GM12878 (cell line): Measurements from ENCODE around the gene ATOSB. TPM values are rescaled to one million over a fixed set of nuclear protein-coding genes. Genes with fewer than 3 reads are reported as not detected.

ENCODE experiments used
- ATAC-seq: fragments of 200-7000 bp; cut with Tn5 transposase; 3 replicates; pipeline ENCODE4 v1.9.1; 2020; ENCODE audit warnings: mild to moderate bottlenecking, moderate library complexity
- BruUV-seq: library from RNA; stranded (reverse); fragments of 400-500 nt; replicated peaks from 2 replicates; lab custom pipeline; 2021; lab: Mats Ljungman, UMichigan
- CTCF ChIA-PET: fragments of 300-600 bp; sonication (Branson Sonifier 250); formaldehyde crosslinking; extraction: SDS; loops from one replicate; lab custom pipeline; 2021; ENCODE audit warnings: inconsistent platforms; lab: Yijun Ruan, JAX
- POLR2A ChIA-PET: fragments of 350-600 bp; formaldehyde crosslinking; extraction: SDS; loops from one replicate; lab custom pipeline; 2021; ENCODE audit warnings: inconsistent platforms; lab: Charles Lee
- RAD21 ChIA-PET: fragments of 300-600 bp; sonication (Branson Sonifier 250); formaldehyde crosslinking; loops from one replicate; lab custom pipeline; 2023; ENCODE audit warnings: antibody characterized with exemption; ENCODE audit not compliant: unreplicated experiment; lab: Charles Lee
- SMC1A ChIA-PET: fragments of 300-600 bp; sonication (Branson Sonifier 250); formaldehyde crosslinking; loops from one replicate; lab custom pipeline; 2023; ENCODE audit not compliant: unreplicated experiment, uncharacterized antibody; lab: Charles Lee
- DNase-seq: peaks from one replicate; pipeline ENCODE4 v3.0.0-alpha.2; 2011; ENCODE audit warnings: low read depth, low spot score
- FAIRE-seq: peaks from 3 replicates; lab custom pipeline; 2011; peaks lifted over from hg19 to GRCh38; lab: Jason Lieb, UNC
- H2AFZ ChIP-seq: 2 replicates; pipeline ENCODE4 v1.6.0; 2011; ENCODE audit warnings: low read depth, low read length, control low read depth; ENCODE audit not compliant: control insufficient read depth
- H3K27ac ChIP-seq: 2 replicates; pipeline ENCODE4 v1.5.1; 2011; ENCODE audit warnings: control low read depth; ENCODE audit not compliant: control insufficient read depth, insufficient read depth
- H3K27me3 ChIP-seq, 2 experiments: replicated peaks in 1 of 2; 2 replicates each; pipeline versions ENCODE4 v1.6.0 to v1.6.1; 2011; ENCODE audit warnings: low read length in 1 of 2; ENCODE audit not compliant: control insufficient read depth in 2 of 2, insufficient read depth in 2 of 2
- H3K36me3 ChIP-seq, 2 experiments: 2 replicates each; pipeline ENCODE4 v1.5.1; 2011; ENCODE audit warnings: low read length in 1 of 2; ENCODE audit not compliant: control insufficient read depth in 2 of 2, insufficient read depth in 2 of 2
- H3K4me1 ChIP-seq: 2 replicates; pipeline ENCODE4 v1.6.1; 2011; ENCODE audit warnings: mild to moderate bottlenecking, low read length, moderate library complexity, mixed read lengths; ENCODE audit not compliant: control insufficient read depth, insufficient read depth
- H3K4me2 ChIP-seq: 2 replicates; pipeline ENCODE4 v1.6.0; 2011; ENCODE audit warnings: control low read depth; ENCODE audit not compliant: control insufficient read depth, insufficient read depth
- H3K4me3 ChIP-seq: fragments of 200-600 bp; sonication (generic); 2 replicates; pipeline ENCODE4 v1.5.1; 2016
- H3K79me2 ChIP-seq: 2 replicates; pipeline ENCODE4 v1.6.0; 2011; ENCODE audit warnings: low read length; ENCODE audit not compliant: control insufficient read depth, insufficient read depth
- H3K9ac ChIP-seq: 2 replicates; pipeline ENCODE4 v1.8.0; 2011; ENCODE audit warnings: low read length, control low read depth, mixed read lengths; ENCODE audit not compliant: control insufficient read depth, insufficient read depth
- H3K9me3 ChIP-seq: replicated peaks from 3 replicates; pipeline ENCODE4 v1.5.1; 2011; ENCODE audit warnings: mild to moderate bottlenecking, low read length; ENCODE audit not compliant: control insufficient read depth, insufficient read depth
- H4K20me1 ChIP-seq: 2 replicates; pipeline ENCODE4 v1.6.0; 2011; ENCODE audit not compliant: control insufficient read depth, insufficient read depth
- ASH2L ChIP-seq: fragments of 300-600, 200-600 bp; sonication (generic); IDR thresholded peaks from 2 replicates; pipeline ENCODE4 v1.6.1; 2017; ENCODE audit warnings: low read depth, mild to moderate bottlenecking, borderline replicate concordance
- GABPA ChIP-seq: IDR thresholded peaks from 2 replicates; pipeline ENCODE4 v1.6.1; 2014; ENCODE audit warnings: antibody characterized with exemption, low read depth, mild to moderate bottlenecking, inconsistent platforms
- IKZF1 ChIP-seq: fragments of 450-650 bp; conservative IDR thresholded peaks from 2 replicates; pipeline ENCODE4 v1.6.1; 2017; ENCODE audit warnings: antibody characterized with exemption, mild to moderate bottlenecking
- IRF4 ChIP-seq: IDR thresholded peaks from 2 replicates; pipeline ENCODE4 v1.6.1; 2011; ENCODE audit warnings: low read depth, low read length
- RELA ChIP-seq: fragments of 450-650 bp; IDR thresholded peaks from 2 replicates; pipeline ENCODE4 v1.8.0; 2014; ENCODE audit warnings: borderline replicate concordance; ENCODE audit not compliant: partially characterized antibody
- RUNX3 ChIP-seq: IDR thresholded peaks from 2 replicates; pipeline ENCODE4 v1.6.1; 2012; ENCODE audit warnings: low read length, inconsistent platforms
- TCF12 ChIP-seq: IDR thresholded peaks from 2 replicates; pipeline ENCODE4 v1.6.1; 2011; ENCODE audit warnings: low read depth, mild to moderate bottlenecking, low read length
- TCF7 ChIP-seq: IDR thresholded peaks from 2 replicates; pipeline ENCODE4 v1.6.1; 2014; ENCODE audit warnings: antibody characterized with exemption, borderline replicate concordance
- ZNF217 ChIP-seq: fragments of 450-650 bp; IDR thresholded peaks from 2 replicates; pipeline ENCODE4 v1.6.1; 2017; ENCODE audit warnings: antibody characterized with exemption, mild to moderate bottlenecking
- WGBS: methylation state at CpG from one replicate; pipeline ENCODE4 v1.1.6; 2016; ENCODE audit warnings: low lambda C conversion rate; ENCODE audit not compliant: insufficient replicate concordance, insufficient coverage; ENCODE audit errors: missing lambda C conversion rate; 5-methylcytosine and 5-hydroxymethylcytosine counted together
- in situ Hi-C: fragments of 300-500 bp; cut with MboI; formaldehyde crosslinking; loops from 9 replicates; pipeline ENCODE4 v1.14.3; 2018; ENCODE audit warnings: mixed read lengths
- intact Hi-C: fragments of 100-400 bp; cut with micrococcal nuclease; formaldehyde crosslinking; loops from one replicate; pipeline ENCODE4 v1.14.2; 2022; ENCODE audit not compliant: unreplicated experiment
- polyA plus RNA-seq, 11 experiments: library from polyadenylated mRNA; depleted of rRNA in 4 of 11; unstranded in 6 of 11; stranded (reverse) in 5 of 11; fragments of >200 nt; fragmentation: Nextera tagmentation in 4 of 11; fragmentation: Illumina TruSeq in 1 of 11; extraction: Ambion mirVana in 4 of 11; extraction: Trizol in 1 of 11; gene quantifications; 1 replicate in 1 of 11; 2 replicates in 10 of 11; pipeline versions ENCODE4 v1.2.1 to v1.2.3, GENCODE V29; 2011 to 2016; ENCODE audit warnings: inconsistent platforms in 2 of 11, missing spikeins in 2 of 11, low read depth in 1 of 11
- total RNA-seq, 4 experiments: library from RNA; depleted of rRNA in 3 of 4; stranded (reverse); fragments of >200 nt in 3 of 4; fragmentation: Illumina TruSeq in 1 of 4; extraction: Trizol in 1 of 4; gene quantifications; 2 replicates each; pipeline versions ENCODE4 v1.2.1 to v1.2.3, GENCODE V29; 2013 to 2021
- TF ChIP-seq, protein P1 (sequence below): IDR thresholded peaks from 2 replicates; pipeline ENCODE4 v1.6.1; 2012; ENCODE audit warnings: mild to moderate bottlenecking, low read depth, low read length

Gene ATOSB
- total and polyA plus RNA-seq, 10 of the 15 experiments (the other 5 are each of a cell fraction or from before 2014, with no cell fraction given), result 0.60 to 5.4 (median 2.5) TPM

DNA sequence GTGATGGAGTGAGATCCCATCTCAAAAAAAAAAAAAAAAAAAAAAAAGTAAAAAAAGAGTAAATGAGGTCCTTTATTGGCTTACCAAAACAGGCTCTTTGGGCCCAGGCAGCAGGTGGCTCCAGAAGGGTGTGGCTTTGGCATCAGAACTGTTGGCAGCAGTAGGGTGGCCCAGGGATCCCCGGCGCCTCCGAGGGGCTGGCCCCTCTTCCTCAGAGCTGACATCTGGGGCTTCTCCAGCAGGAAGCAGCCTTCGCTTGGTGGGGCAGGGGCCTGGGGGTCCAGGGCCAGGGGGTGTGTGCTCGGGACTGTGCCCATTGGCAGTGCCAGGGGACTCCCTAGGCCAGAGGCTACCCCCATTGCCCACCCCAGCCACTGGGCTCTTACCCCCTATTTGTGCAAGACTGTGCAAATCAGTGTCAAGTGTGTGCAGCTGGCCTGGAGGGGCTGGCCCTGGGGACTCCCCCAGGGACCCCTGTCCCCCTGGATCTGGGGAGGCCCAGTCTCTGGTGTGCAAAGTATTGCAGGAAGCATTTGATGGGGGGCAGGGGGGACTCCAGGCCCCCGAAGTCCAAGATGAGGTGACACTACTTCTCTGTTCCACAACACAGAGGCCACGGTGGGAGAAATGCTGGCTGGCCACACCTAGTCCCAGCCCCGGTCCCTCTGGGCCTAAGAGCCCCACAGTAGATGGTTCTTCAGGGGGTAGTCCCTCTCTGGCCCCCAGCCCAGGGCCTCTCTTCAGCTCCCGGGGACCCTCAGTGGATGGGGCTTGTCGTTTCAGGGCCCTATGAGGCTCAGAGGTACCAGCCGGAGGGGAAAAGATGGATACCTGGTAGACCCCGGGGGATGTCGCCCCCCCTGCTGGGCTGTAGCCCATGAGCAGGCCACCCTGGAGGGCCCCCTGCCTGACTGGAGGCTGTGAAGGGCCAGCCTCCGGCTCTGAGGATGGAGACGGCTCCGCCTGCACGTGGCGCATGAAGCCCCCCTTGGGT is 8.1 kb downstream of the ATOSB start:
- TF ChIP-seq RELA (no peak), ASH2L (no peak), GABPA (no peak), IKZF1 (no peak), TCF7 (no peak), IRF4 (no peak), TCF12 (no peak), ZNF217 (no peak), RUNX3 (no peak)
- TF ChIP-seq, protein P1, sequence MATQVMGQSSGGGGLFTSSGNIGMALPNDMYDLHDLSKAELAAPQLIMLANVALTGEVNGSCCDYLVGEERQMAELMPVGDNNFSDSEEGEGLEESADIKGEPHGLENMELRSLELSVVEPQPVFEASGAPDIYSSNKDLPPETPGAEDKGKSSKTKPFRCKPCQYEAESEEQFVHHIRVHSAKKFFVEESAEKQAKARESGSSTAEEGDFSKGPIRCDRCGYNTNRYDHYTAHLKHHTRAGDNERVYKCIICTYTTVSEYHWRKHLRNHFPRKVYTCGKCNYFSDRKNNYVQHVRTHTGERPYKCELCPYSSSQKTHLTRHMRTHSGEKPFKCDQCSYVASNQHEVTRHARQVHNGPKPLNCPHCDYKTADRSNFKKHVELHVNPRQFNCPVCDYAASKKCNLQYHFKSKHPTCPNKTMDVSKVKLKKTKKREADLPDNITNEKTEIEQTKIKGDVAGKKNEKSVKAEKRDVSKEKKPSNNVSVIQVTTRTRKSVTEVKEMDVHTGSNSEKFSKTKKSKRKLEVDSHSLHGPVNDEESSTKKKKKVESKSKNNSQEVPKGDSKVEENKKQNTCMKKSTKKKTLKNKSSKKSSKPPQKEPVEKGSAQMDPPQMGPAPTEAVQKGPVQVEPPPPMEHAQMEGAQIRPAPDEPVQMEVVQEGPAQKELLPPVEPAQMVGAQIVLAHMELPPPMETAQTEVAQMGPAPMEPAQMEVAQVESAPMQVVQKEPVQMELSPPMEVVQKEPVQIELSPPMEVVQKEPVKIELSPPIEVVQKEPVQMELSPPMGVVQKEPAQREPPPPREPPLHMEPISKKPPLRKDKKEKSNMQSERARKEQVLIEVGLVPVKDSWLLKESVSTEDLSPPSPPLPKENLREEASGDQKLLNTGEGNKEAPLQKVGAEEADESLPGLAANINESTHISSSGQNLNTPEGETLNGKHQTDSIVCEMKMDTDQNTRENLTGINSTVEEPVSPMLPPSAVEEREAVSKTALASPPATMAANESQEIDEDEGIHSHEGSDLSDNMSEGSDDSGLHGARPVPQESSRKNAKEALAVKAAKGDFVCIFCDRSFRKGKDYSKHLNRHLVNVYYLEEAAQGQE, result no peak
- Histone ChIP-seq H4K20me1 (no peaks in the 10 kb centered on the region), H2AFZ (no peak overlapping the region), H3K36me3 (peaks cover 2% of the 10 kb centered on the region in 2 experiments; a peak in 3 of 4 replicates), H3K4me3 (no peak overlapping the region), H3K4me1 (peaks cover 13% of the 10 kb centered on the region), H3K27me3 (no peaks in the 10 kb centered on the region), H3K9ac (no peak overlapping the region), H3K9me3 (no peaks in the 10 kb centered on the region), H3K79me2 (peaks cover 3% of the 10 kb centered on the region), H3K4me2 (no peak overlapping the region), H3K27ac (no peak overlapping the region)
- SMC1A ChIA-PET, result interaction anchor here (1.5 kb wide), 1 partner anchor 8 kb away, joined by 4 read pairs; the partner anchor contains the start of gene ATOSB
- FAIRE-seq, result no peak
- no peak for ATAC-seq
- in situ Hi-C loops, result loop anchor here (10.0 kb wide), 2 partner anchors 627 to 707 kb away; partner anchors contain the start of genes CREB3, HINT2, SPAG8 and TLN1
- intact Hi-C loops, result no loop called here
- BruUV-seq, result no TSS peak
- RAD21 ChIA-PET, result no interaction called here
- DNase-seq, result no peak
- CTCF ChIA-PET, result interaction anchor here (1.1 to 1.8 kb wide), 3 partner anchors 8 to 25 kb away, joined by 3 to 7 read pairs (median 3); partner anchors contain the start of genes ATOSB and PIGO
- 69% methylated on average over 18 of the region's 18 CpGs for WGBS
- POLR2A ChIA-PET, result interaction anchor here (0.6 kb wide), 1 partner anchor 27 kb away, joined by 3 read pairs; the partner anchor contains the start of gene FANCG
